ENCODE results near the gene GRID1. TPM values are rescaled to one million over a fixed set of nuclear protein-coding genes. Genes with fewer than 3 reads are reported as not detected.

The GRID1 gene
- total RNA-seq, 4 donors from 2014 or later, result 0.03 to 2.7 (median 0.49) TPM

GRCh38 chr10:86104611-86105145 lies 261.9 kb downstream of the GRID1 start:
- H3K4me1 ChIP-seq, result no peaks in the 10 kb centered on the region
- H3K27ac ChIP-seq, result no peak overlapping the region
- WGBS, 2 donors, result 69 to 94% methylated on average over 2 to 4 of the region's 7 CpGs
- H3K36me3 ChIP-seq, result no peaks in the 10 kb centered on the region
- no peak for DNase-seq
- H3K27me3 ChIP-seq, result no peaks in the 10 kb centered on the region
- H3K9me3 ChIP-seq, result no peaks in the 10 kb centered on the region
- intact Hi-C loops (cut with DNase I), result no loop called here
- H3K4me3 ChIP-seq, result no peak overlapping the region
- no peak for TF ChIP-seq POLR2A (IDR thresholded peaks at IDR 0.05)
- TF ChIP-seq CTCF (IDR thresholded peaks at IDR 0.05), result no peak

- H3K4me3 ChIP-seq, result no peak overlapping the region
- no peak overlapping the region for H3K27ac ChIP-seq
- TF ChIP-seq CTCF (IDR thresholded peaks at IDR 0.05) (no peak), POLR2A (IDR thresholded peaks at IDR 0.05) (no peak)
- H3K4me1 ChIP-seq, result no peaks in the 10 kb centered on the region
- no peaks in the 10 kb centered on the region for H3K36me3 ChIP-seq
- intact Hi-C loops (cut with DNase I), result no loop called here
- no peak for DNase-seq
- H3K27me3 ChIP-seq, result no peaks in the 10 kb centered on the region
- WGBS, 2 donors, result 40 to 62% methylated on average over 1 to 3 of the region's 5 CpGs
- H3K9me3 ChIP-seq, result no peaks in the 10 kb centered on the region
Measured at GRCh38 chr10:86104156-86104555, 262.4 kb downstream of the GRID1 start.

GRCh38 chr10:86103391-86104101 lies 263.0 kb downstream of the GRID1 start:
- H3K4me1 ChIP-seq, result no peaks in the 10 kb centered on the region
- no peak for TF ChIP-seq POLR2A (IDR thresholded peaks at IDR 0.05)
- TF ChIP-seq CTCF (IDR thresholded peaks at IDR 0.05), result no peak
- no peaks in the 10 kb centered on the region for H3K36me3 ChIP-seq
- no peak overlapping the region for H3K4me3 ChIP-seq
- no peaks in the 10 kb centered on the region for H3K27me3 ChIP-seq
- 47 to 50% methylated on average over 2 of the region's 8 CpGs for WGBS, 2 donors
- H3K9me3 ChIP-seq, result no peaks in the 10 kb centered on the region
- no peak for DNase-seq
- intact Hi-C loops (cut with DNase I), result no loop called here
- H3K27ac ChIP-seq, result no peak overlapping the region

GRCh38 chr10:86102451-86102850 lies 264.1 kb downstream of the GRID1 start:
- H3K27me3 ChIP-seq, result no peaks in the 10 kb centered on the region
- no peak for DNase-seq
- 75 to 78% methylated on average over 3 to 5 of the region's 5 CpGs for WGBS, 2 donors
- no peak overlapping the region for H3K27ac ChIP-seq
- no peaks in the 10 kb centered on the region for H3K4me1 ChIP-seq
- intact Hi-C loops (cut with DNase I), result no loop called here
- H3K36me3 ChIP-seq, result no peaks in the 10 kb centered on the region
- TF ChIP-seq CTCF (IDR thresholded peaks at IDR 0.05) (no peak), POLR2A (IDR thresholded peaks at IDR 0.05) (no peak)
- H3K4me3 ChIP-seq, result no peak overlapping the region
- H3K9me3 ChIP-seq, result no peaks in the 10 kb centered on the region

- Histone ChIP-seq H3K4me3 (no peak overlapping the region), H3K9me3 (no peaks in the 10 kb centered on the region), H3K36me3 (no peaks in the 10 kb centered on the region), H3K4me1 (no peaks in the 10 kb centered on the region), H3K27ac (no peak overlapping the region), H3K27me3 (no peaks in the 10 kb centered on the region)
- 78 to 88% methylated on average over 2 of the region's 2 CpGs for WGBS, 2 donors
- TF ChIP-seq POLR2A (IDR thresholded peaks at IDR 0.05) (no peak), CTCF (IDR thresholded peaks at IDR 0.05) (no peak)
- no peak for DNase-seq
- intact Hi-C loops (cut with DNase I), result no loop called here
Measured at GRCh38 chr10:86102031-86102430, 264.6 kb downstream of the GRID1 start.

Measured in esophagus squamous epithelium (tissue), 5 donors.